Activated CD8-positive, alpha-beta memory T cell treated with anti-CD3 and anti-CD28 coated beads for 1 hour (primary cell): Measurements from ENCODE around the gene ATG5.
"Not testable (repeated sequence)": the region's sequence is repeated elsewhere in the genome, so short reads cannot be mapped to it uniquely, and the experiment has no call there.

ENCODE experiments used
- DNase-seq, 2 donors: peaks; one replicate each; pipeline ENCODE4 v3.0.0-alpha.2; 2020; ENCODE audit warnings: low read depth in 1 of 2; ENCODE audit errors: extremely low read depth in 1 of 2

The ATG5 gene

DNA sequence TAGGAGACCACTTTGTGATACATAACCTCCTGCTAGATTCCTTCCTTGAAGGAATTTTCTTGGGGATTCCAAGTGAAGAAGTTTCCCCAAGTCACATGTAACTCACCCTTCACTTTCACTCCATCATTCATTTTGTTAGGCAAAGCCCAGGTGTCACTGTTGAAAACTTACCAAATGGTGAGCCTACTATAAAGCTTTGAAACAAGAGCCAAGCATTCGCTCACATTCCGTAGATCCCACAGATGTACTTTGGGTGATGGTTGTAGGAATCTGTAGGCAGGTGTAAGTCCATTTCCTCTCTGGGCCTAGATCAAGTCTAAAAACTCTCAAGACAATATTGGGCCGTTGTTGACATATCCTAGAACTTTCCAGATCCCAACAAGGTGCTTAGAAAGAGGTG, 165.4 kb downstream of the ATG5 start:
- no peak for DNase-seq

DNA sequence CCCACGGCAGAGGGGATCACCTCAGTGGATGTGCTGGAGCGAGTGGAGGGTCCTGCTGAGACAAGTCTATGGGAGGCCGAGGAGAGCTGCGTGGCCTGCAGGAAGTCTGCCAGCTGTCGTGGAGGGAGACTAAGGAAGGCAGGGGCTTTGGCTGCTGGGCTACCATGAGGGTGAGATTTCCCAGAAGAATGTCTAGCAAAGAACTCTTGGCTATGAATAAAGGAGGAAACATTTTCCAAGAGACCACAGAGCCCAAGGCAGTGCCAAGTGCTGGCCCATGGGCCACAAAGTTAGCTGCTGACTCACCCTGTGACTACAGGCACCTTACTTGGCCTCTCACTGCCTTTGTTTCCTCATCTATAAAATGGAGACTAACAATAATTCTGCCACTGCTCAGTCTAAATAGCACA, 166.0 kb downstream of the ATG5 start:
- DNase-seq, result no peak

DNA sequence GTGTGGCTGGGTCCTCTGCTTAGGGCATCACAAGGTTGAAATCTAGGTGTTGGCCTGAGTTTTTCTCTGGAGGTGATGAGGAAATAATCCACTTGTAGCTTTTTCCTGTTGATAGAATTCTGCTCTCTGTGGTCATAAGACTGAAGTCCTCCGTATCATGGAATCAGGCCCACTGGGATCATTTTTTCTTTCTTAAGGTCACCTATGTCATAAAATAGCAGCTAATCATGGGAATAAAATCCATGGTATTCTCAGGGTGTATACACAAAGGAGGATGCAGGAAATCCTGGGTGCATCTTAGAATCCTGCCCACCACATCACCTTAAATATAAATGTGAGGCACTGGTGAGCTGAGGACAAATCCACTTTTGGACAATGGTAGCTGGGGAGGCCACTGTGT, 166.7 kb downstream of the ATG5 start:
- DNase-seq, result no peak

DNA sequence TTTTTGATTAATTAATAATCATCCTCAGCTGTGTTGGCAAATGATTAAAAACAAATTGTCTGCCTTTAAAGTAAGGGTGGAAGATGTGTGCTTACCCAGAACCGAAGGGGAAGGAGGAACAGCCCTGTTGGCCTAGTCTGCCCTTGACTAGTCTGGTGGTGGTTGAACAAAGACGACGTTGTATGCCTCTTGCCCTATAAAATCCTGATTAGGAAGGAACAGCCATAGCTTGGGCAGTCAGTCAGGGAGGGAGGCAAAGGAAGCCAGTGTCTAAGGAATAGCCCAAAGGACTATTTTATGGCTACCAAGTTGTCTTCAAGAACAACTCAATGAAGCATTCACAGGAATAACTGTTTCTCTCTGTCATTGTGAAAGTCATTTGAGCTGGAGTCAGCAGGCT, 168.7 kb downstream of the ATG5 start:
- DNase-seq, result no peak

DNA sequence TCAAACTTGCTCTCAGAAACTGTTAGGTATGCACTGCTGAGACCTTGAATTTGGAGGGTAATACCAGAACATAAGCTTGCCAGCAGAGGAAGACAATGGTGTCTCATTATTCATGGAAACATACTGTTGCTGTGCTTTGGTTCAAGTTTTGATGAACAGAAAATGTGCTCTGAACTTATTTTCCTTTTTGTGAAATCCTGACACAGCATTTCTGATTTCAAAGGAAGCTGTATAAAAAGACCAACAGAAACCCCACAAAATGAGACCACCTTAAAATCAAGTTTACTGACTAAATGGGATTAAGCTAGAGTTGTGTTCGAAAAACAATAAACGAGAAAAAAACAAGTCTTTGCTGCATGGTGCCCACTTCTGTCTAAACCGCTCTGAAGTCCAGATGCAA, 169.1 kb downstream of the ATG5 start:
- DNase-seq, result no peak

DNA sequence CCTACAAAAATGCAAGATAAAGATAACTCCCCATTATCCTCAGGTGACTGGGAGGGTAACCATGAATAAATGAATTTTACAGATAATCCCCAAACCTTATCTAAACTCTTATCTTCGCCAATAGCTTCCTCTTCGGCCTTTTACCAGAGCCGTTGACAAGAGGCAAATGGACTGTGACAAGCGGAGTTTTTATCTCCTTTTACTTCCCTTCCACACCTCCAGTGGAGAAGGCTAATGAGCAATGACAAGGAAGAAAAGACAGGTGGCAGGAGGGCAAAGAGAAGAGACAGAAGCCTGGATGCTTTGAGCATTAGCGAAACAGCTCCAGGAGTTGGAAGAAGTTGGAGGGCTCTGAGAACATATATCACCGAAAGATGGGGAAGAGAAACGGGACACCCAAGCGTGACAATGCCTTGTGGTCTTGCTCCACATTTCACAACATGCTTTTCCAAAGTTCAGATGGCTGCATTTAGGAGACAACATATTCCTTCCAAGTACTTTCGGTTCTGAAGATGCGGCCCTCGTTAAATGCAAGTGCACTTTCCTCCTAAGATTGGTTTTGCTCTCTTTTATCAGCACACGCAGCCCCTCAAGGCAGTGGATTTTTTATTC, 170.2 kb downstream of the ATG5 start:
- no peak for DNase-seq

DNA sequence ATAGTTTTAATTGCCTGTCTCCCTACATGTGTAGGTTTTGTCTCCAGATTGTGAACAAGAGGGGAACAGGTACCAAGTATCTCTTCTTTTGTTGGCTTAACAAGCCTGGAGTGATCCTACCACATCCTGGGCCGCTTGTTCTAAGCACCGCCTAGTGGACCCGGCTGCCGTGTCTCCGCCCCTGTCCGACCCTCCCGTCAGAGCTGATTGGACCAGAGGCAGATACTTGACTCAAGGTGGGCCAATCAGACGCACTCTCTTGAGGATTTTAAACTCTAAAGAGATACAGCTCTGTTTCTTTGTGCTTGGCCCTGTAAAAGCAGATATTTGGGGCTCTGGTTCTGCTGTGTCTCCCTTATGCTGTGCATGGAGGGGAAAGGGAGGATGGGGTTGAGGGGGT, 171.2 kb downstream of the ATG5 start:
- no peak for DNase-seq

DNA sequence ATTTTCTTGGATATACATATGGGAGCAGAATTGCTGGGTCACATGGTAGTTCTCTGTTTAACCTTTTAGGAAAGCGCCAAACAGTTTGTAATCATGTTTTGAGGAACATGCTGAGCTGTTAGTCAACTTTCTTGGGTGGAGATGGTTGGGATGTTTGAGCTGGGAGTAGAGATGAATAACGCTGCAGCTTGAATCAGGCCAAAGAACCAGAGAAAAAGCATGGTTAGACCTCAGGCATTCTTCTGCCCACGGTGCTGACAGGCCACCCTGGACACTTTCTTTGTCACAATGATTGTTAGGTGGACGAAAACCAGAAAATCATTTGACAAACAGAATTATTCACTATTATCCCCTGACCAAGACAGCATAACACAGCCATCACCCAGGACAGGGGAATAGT, 172.6 kb downstream of the ATG5 start:
- DNase-seq, result no peak

DNA sequence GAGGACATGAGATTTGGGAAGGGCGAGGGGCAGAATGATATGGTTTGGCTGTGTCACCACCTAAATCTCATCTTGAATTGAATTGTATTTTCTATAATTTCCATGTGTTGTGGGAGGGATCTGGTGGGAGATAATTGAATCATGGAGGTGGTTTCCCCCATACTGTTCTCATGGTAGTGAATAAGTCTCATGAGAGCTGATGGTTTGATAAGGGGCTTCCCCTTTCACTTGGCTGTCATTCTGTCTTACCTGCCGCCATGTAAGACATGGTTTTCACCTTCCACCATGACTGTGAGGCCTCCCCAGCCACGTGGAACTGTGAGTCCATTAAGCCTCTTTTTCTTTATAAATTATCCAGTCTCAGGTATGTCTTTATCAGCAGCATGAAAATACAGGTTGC, 173.1 kb downstream of the ATG5 start:
- DNase-seq, result not testable (repeated sequence)

DNA sequence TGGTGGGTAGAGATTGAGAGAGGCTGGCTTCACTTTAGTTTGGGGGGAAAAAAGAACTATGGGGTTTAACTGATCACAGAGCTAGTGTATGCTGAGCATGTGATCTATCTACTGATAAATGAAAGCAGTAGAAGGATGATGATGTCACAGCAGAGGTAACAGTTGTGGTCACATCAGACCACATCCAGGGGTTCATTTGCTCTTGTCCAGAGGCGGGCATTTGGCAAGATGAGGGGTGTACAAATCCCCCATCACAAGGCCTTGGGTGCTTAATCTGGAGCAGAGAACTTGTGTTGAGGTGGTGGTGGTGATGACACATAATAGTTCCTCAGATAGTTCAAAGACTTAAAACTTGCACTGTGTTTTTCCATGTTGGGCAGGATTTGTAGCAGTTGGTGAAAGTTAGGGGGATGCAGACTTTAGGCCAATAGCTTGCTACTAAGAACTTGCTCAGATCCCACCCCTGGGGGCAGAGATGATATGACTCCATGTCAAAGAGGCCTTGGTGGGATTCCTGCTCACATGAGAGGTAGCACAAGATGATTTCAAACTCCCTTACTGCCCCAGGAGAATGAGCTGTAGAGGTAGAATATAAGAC, 176.0 kb downstream of the ATG5 start:
- no peak for DNase-seq

DNA sequence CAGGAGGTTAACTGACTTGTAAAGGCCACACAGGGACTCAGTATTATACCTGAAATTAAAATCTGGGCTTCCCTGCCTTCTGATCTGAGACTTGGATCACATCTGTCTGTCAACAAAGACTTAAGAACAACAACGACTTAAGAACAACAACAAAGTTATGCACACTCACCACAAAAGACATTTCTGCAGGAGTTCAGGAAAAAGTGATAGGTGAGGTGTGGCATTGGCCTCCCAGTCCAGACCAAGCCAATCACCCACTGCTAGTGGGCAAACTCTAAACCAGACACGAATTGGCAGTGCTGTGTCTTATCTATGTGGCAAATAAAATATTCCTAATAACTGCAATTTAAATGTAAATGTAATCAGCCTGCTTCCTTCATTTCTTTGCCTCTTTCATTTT, 178.1 kb downstream of the ATG5 start:
- DNase-seq, result no peak

DNA sequence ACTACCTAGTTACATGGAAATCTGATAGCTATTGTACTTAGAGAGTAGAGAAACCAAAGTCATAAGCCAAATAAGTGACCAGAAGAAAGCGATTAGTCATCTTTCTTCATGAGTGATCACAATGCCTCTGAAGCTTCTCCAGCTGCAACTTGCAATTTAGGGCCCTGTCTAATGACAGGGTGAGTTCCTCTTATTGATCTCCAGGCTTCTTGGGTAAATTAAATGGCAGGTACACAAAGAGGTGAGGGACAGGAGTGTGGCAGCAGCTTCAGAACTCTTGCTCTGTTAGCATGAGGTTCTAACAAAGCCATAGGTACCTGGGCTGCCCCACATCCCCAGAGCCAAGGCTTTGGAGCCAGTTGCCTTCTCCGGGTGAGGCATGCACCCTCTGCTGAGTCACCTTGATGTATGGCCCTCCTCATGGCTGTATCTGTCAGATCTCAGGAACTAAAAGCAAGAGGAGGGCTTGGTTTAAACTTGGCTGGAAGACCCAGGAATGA, 178.7 kb downstream of the ATG5 start:
- no peak for DNase-seq

DNA sequence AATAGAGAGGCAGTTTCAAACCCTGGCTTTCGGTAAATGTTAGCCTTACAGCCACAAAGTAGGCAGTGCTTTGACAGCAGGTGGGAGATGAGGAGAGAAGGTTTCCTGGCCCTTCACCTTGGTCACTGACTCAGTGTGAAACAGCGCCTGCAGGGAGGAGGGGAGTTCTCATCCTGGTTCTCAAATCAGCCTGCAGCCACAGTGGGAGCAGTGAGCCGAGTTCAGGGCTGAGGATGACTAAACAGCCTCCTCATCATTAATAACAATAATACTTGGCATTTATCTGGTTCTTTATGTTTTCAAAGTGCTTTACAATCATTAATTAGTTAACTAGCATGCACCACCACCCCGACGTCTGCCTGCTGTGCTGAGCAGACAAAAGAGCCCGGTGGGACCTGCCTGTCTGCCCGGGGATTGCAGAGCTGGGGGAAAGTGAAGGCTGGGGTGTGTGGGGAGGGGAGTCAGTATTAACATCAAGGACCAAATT, 179.8 kb downstream of the ATG5 start:
- no peak for DNase-seq

DNA sequence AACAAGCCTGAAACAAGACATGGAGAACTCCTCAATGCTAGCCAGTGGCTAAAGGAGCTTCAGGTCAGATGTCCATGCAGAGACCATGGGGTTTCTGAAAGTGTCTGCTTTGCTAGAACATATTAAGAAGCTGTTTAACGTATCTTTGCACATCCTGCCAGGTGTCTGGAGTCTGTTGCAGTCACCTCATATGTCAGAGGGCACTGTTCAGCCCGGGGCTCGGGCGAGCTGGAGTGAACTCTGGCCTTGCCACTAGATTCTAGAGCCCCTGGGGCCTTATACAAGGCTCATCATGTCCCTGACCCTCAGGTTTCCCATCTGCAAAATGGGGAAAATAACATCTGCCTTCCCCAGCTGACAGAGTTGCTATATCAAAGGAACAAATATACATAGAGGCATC, 180.4 kb downstream of the ATG5 start:
- no peak for DNase-seq

DNA sequence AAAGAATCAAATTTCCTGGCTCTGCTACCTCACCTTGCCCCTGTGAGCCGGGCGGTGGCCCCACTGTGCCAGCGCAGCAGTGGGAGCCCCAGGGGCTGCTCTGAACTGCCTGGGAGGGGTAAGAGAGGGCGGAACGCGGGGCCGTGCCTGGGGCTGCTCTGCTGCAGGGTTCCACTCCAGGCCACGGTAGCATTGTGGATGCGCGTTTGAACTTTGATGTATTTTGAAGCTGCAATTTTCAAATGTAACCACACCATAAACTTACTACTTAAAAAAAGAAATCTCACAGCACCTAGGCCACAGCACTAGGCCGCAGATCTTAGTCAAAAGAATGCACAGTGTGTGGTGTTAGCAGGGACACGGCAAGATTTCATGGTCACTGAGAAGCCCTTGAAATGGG, 181.9 kb downstream of the ATG5 start:
- no peak for DNase-seq

DNA sequence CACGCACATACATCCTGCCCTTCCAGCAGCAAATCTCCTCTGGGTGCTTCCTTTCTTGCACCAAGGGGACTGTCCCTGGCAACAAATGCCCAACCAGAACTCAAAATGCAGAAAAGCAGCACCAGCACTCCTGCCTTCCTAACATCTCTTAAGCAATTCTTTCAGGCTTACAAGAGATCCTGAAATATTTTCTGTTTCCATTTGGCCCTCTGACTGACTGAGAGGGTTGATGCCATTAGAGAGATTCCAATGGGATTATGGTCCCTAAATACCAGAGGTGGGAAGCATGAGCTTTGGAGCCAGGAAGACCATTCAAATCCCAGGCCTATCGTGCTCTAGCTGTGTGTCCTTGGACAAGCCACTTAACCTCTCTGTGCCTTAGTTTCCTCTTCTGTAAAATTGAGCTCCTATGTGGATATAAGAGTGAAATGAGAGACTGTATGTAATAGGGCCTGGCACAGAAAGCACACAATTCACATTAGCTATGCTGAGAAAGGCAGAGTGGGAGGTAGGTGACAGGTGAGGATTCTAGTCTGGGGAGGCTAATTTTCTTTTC, 182.6 kb downstream of the ATG5 start:
- no peak for DNase-seq

DNA sequence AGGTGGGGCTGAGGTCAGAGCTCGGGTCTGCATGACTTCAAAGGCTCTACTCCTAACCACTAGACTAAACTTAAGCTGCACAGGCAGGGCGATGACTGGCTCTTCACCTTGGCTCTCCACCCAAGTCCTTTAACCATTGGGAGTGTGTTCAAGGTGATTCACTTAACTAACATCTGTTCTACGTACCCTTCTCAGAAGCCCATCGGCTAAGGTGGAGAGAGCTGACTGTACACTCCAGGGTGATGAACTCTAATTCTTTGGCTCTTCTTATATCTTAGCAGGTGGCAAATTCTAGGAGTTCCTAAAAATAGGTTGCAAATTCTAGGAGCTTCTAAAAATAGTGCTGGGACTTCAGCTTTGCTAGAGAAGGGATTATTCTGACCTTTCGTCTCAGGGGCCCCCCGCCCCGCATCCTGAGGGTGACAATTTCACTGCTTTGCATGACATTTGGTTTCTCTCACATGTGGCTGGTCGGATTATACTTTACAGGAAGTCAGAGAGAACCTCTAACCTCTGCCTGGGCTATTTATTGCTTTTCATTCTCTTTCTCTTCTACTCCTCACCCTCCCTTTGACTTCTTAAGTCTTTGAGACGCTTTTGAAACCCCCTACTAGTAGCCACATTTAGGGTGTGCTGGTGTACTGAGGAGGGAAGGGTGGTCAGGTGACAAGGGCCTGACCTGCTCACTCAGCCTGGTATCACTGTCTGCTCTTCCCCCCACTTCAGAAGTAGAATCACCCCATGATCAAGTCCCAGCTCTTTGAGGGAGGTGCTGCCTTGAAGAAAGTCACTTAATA, 183.9 kb downstream of the ATG5 start:
- DNase-seq, result no peak

DNA sequence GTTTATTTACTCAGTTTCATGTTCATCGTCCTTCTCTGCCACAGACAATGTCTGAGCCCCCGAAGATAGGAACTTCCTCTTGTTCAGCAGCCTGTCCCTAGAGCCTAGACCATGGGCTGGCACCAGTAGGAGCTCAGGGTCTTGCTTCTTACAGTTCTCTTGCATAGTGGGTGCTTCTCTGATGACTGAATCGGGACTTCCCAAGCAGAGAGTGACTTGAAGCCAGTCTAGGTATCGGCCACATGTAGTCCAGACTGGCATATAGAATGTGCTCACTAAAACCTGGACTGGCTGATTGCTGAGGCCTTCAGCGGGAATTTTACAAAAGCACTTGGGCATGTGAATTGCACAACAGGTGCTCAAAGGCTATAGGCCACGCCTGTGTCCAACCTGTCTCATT, 187.4 kb downstream of the ATG5 start:
- no peak for DNase-seq

DNA sequence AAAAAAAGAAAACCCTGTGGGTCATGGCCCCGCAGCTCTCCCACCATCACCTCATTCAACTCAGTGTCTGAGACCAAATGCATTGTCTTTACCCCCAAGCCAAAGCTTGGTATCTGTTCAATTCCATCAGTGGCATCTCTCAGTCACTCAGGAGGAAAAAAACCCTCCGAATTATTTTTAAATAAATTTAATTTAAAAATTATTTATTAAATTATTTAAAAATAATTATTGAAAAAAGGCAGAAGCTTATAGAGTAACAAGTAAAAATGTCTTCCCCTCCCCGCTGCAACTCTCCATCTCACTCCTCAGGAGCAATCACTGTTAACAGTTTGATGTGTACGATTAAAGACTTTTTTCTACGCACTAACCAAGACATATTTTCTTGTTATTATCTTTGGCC, 188.7 kb downstream of the ATG5 start:
- DNase-seq, result no peak

DNA sequence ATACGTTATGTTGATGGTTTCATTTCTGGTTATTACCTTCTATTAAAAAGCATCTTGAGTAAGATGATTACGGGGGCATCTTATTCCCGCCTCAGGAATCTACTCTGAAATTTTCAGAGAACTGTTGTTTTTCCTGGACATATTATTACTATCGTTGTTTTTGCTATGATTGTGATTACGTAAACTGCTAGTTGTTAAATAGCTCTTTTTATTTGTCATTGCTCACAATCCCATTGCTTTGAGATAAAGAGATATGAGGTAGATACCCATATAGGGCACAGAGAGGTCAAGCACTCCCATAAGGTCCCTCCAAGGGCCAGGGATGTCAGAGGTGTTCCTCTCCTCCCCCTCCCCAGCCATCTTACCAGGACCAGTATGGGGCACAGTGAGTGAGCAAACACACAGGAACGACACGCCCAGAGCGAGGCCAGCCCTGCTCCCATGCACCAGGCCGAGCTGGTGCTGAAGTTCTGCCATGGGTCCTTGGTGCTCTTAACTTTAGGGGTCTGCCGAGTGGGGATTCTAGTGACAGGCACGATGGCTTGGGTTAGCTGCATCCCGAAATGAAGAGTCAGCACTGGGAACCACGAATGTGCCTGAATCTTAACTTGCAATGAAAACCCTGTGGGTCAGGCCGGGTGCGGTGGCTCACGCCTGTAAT, 189.5 kb downstream of the ATG5 start:
- no peak for DNase-seq
